ENCODE data around the gene SMOC2. TPM values are rescaled to one million over a fixed set of nuclear protein-coding genes. Genes with fewer than 3 reads are reported as not detected.
"Not testable (repeated sequence)": the region's sequence is repeated elsewhere in the genome, so short reads cannot be mapped to it uniquely, and the experiment has no call there.

Gene SMOC2
- total RNA-seq, 4 donors from 2014 or later = 9.0 to 25.7 (median 15.2) TPM

GRCh38 chr6:168675933-168676551, 235.1 kb downstream of the SMOC2 start:
- no peak overlapping the region for H3K27ac ChIP-seq
- intact Hi-C loops (cut with DNase I) = no loop called here
- H3K36me3 ChIP-seq = no peaks in the 10 kb centered on the region
- no peak for DNase-seq
- H3K27me3 ChIP-seq = no peaks in the 10 kb centered on the region
- no peak overlapping the region for H3K4me3 ChIP-seq (replicated peaks in 1 of 3)
- peaks cover 9 to 16% of the 10 kb centered on the region in 2 donors for H3K4me1 ChIP-seq
- 84 to 98% methylated on average over 11 of the region's 11 CpGs for WGBS, 2 donors
- TF ChIP-seq CTCF (IDR thresholded peaks at IDR 0.05) (no peak), POLR2A (IDR thresholded peaks at IDR 0.05) (no peak)
- no peaks in the 10 kb centered on the region for H3K9me3 ChIP-seq

GRCh38 chr6:168676552-168677322, 235.8 kb downstream of the SMOC2 start:
- no peaks in the 10 kb centered on the region for H3K27me3 ChIP-seq
- no peak for DNase-seq
- WGBS, 2 donors = 80 to 86% methylated on average over 15 to 16 of the region's 16 CpGs
- peaks cover 9 to 16% of the 10 kb centered on the region in 2 donors for H3K4me1 ChIP-seq
- H3K27ac ChIP-seq = no peak overlapping the region
- no peaks in the 10 kb centered on the region for H3K36me3 ChIP-seq
- no peaks in the 10 kb centered on the region for H3K9me3 ChIP-seq
- H3K4me3 ChIP-seq (replicated peaks in 1 of 3) = no peak overlapping the region
- TF ChIP-seq POLR2A (IDR thresholded peaks at IDR 0.05) (no peak), CTCF (IDR thresholded peaks at IDR 0.05) (no peak)
- intact Hi-C loops (cut with DNase I) = no loop called here

- DNase-seq; intact Hi-C loops (cut with DNase I): not testable (repeated sequence)
These were observed 236.4 kb downstream of the SMOC2 start for GRCh38 chr6:168677323-168677781.

GRCh38 chr6:168678077-168678476, 237.1 kb downstream of the SMOC2 start:
- 13 to 23% methylated on average over 1 of the region's 1 CpG for WGBS, 2 donors
- Histone ChIP-seq H3K27ac (peak overlapping the region; percentile 49 to 87 (median 70)), H3K36me3 (no peaks in the 10 kb centered on the region), H3K9me3 (no peaks in the 10 kb centered on the region), H3K27me3 (no peaks in the 10 kb centered on the region), H3K4me1 (peaks cover 9 to 16% of the 10 kb centered on the region in 2 donors), H3K4me3 (replicated peaks in 1 of 3) (no peak overlapping the region)
- intact Hi-C loops (cut with DNase I) = no loop called here
- peak in 1 of 2 donors; percentile 38 for DNase-seq
- TF ChIP-seq POLR2A (IDR thresholded peaks at IDR 0.05) (no peak), CTCF (IDR thresholded peaks at IDR 0.05) (no peak)

More at GRCh38 chr6:168677323-168677781, 236.4 kb downstream of the SMOC2 start:
- H3K4me3 ChIP-seq (replicated peaks in 1 of 3); H3K36me3 ChIP-seq; H3K27me3 ChIP-seq; H3K9me3 ChIP-seq: not testable (repeated sequence)
- H3K4me1 ChIP-seq = peaks cover 9 to 16% of the 10 kb centered on the region in 2 donors
- WGBS, 2 donors = 71 to 80% methylated on average over 6 of the region's 6 CpGs
- peak overlapping the region in 1 of 3 donors; percentile 87 for H3K27ac ChIP-seq

GRCh38 chr6:168678588-168678987, 237.6 kb downstream of the SMOC2 start:
- intact Hi-C loops (cut with DNase I) = no loop called here
- 43 to 48% methylated on average over 5 of the region's 5 CpGs for WGBS, 2 donors
- peak overlapping the region in 1 of 3 donors; percentile 87 for H3K27ac ChIP-seq

More at GRCh38 chr6:168678588-168678987, 237.6 kb downstream of the SMOC2 start:
- no peak overlapping the region for H3K4me3 ChIP-seq (replicated peaks in 1 of 3)
- TF ChIP-seq CTCF (IDR thresholded peaks at IDR 0.05) = no peak
- no peak for TF ChIP-seq POLR2A (IDR thresholded peaks at IDR 0.05)
- peaks cover 9 to 16% of the 10 kb centered on the region in 2 donors for H3K4me1 ChIP-seq
- no peak for DNase-seq
- H3K9me3 ChIP-seq = no peaks in the 10 kb centered on the region
- no peaks in the 10 kb centered on the region for H3K36me3 ChIP-seq
- H3K27me3 ChIP-seq = no peaks in the 10 kb centered on the region

Measured in thyroid gland (tissue), 4 donors.